ENCODE measurements around the gene PITPNC1. TPM values are rescaled to one million over a fixed set of nuclear protein-coding genes. Genes with fewer than 3 reads are reported as not detected.

PITPNC1 gene
- total RNA-seq, 1 experiment from 2014 or later = 37.5 TPM

- Histone ChIP-seq H3K18ac (ENCODE audit: insufficient read length, low read depth, low read length) (no peak overlapping the region), H2AFZ (ENCODE audit: low read length) (no peak overlapping the region), H3K23ac (ENCODE audit: insufficient read length, low read depth, low read length) (no peak overlapping the region), H4K5ac (ENCODE audit: insufficient read length, low read depth, low read length) (no peak overlapping the region), H3K4me2 (ENCODE audit: insufficient read depth, insufficient read length, low read length) (no peak overlapping the region), H2BK120ac (ENCODE audit: low read depth, low read length, poor library complexity, severe bottlenecking) (no peak overlapping the region), H4K91ac (ENCODE audit: insufficient read length, low read depth, low read length) (no peak overlapping the region), H4K8ac (replicated peaks; ENCODE audit: insufficient read length, low read depth, low read length) (no peak overlapping the region), H3K79me2 (ENCODE audit: insufficient read depth, low read length) (peaks cover 4% of the 10 kb centered on the region; the same call in 1 of the 2 replicates), H3T11ph (ENCODE audit: low read length) (no peak overlapping the region), H3K79me1 (ENCODE audit: insufficient read depth, low read depth, low read length, poor library complexity, severe bottlenecking) (peaks cover 6% of the 10 kb centered on the region), H4K20me1 (ENCODE audit: control insufficient read depth, insufficient read depth, insufficient read length) (no peaks in the 10 kb centered on the region), H2BK15ac (ENCODE audit: low read depth, low read length) (no peak overlapping the region), H3K4ac (ENCODE audit: low read depth, low read length) (no peak overlapping the region), H3K23me2 (ENCODE audit: insufficient read length, low read depth, low read length, poor library complexity, severe bottlenecking) (no peaks in the 10 kb centered on the region), H3K27me3 (ENCODE audit: insufficient read depth, low read length) (no peaks in the 10 kb centered on the region), H3K9me3 (ENCODE audit: control insufficient read depth, low read depth, low read length) (no peaks in the 10 kb centered on the region), H2BK20ac (ENCODE audit: low read depth, low read length, poor library complexity, severe bottlenecking) (no peak overlapping the region), H2BK12ac (ENCODE audit: insufficient read length, low read depth, low read length) (no peak overlapping the region), H3K14ac (ENCODE audit: insufficient read depth, low read length) (no peak overlapping the region), H2AK5ac (ENCODE audit: insufficient read length, low read length) (no peak overlapping the region), H3K56ac (ENCODE audit: insufficient read length, low read depth, low read length) (no peak overlapping the region), H2BK5ac (ENCODE audit: insufficient read length, low read length) (no peak overlapping the region), H3K9ac (ENCODE audit: extremely low read depth, insufficient read length, low read length) (no peak overlapping the region), H3K4me1 (ENCODE audit: insufficient read depth, low read length) (peaks cover 5% of the 10 kb centered on the region; the same call in 1 of the 2 replicates), H3K27ac (ENCODE audit: insufficient read length, low read depth, low read length) (no peak overlapping the region)
- H3K27ac Mint-ChIP-seq = peak overlapping the region; percentile 9 to 75 (median 41); a peak in 4 of 7 replicates
- no peaks in the 10 kb centered on the region; the same call in 1 of the 2 replicates for H3K27me3 Mint-ChIP-seq (ENCODE audit: low read depth)
- no peaks in the 10 kb centered on the region for H3K9me3 Mint-ChIP-seq
- DNase-seq = no peak
- H3K36me3 Mint-ChIP-seq (ENCODE audit: insufficient read depth in 1 of 3, low read depth in 3 of 3) = peaks cover 0 to under 1% (median 0%) of the 10 kb centered on the region in 3 experiments; a peak in 1 of 7 replicates
- peaks cover 42 to 53% of the 10 kb centered on the region in 2 experiments for H3K4me1 Mint-ChIP-seq
- TF ChIP-seq CTCF (conservative IDR thresholded peaks at IDR 0.05) = no peak
- no CpG with 5 or more reads among the region's 4 CpGs for WGBS (ENCODE audit: extremely low coverage, insufficient read length, low lambda C conversion rate)
- H3K4me3 Mint-ChIP-seq = no peak overlapping the region
Measured at GRCh38 chr17:67477687-67478086, 100.6 kb downstream of the PITPNC1 start.

Measured in H9 (cell line).